Ishikawa (cell line): ENCODE measurements around the gene ATXN7L3B.

ENCODE experiments used
- CEBPB ChIP-seq: IDR thresholded peaks from 2 replicates; pipeline ENCODE4 v1.6.1; 2012
- CREB1 ChIP-seq: IDR thresholded peaks from 2 replicates; pipeline ENCODE4 v1.6.1; 2012; ENCODE audit warnings: low read depth
- EGR1 ChIP-seq: IDR thresholded peaks from 2 replicates; pipeline ENCODE4 v1.6.1; 2012
- EP300 ChIP-seq: IDR thresholded peaks from 2 replicates; pipeline ENCODE4 v1.6.1; 2012; ENCODE audit warnings: borderline replicate concordance
- FOXM1 ChIP-seq: IDR thresholded peaks from 2 replicates; pipeline ENCODE4 v1.6.1; 2012; ENCODE audit warnings: low read depth, borderline replicate concordance
- MAX ChIP-seq: IDR thresholded peaks from 2 replicates; pipeline ENCODE4 v1.6.1; 2012
- NFIC ChIP-seq: IDR thresholded peaks from 2 replicates; pipeline ENCODE4 v1.6.1; 2012
- RAD21 ChIP-seq: IDR thresholded peaks from 2 replicates; pipeline ENCODE4 v1.6.1; 2012; ENCODE audit warnings: low read depth
- TAF1 ChIP-seq: IDR thresholded peaks from 2 replicates; pipeline ENCODE4 v1.6.1; 2012; ENCODE audit warnings: low read depth, mild to moderate bottlenecking
- TCF12 ChIP-seq: IDR thresholded peaks from 2 replicates; pipeline ENCODE4 v1.6.1; 2012; ENCODE audit warnings: low read depth
- TEAD4 ChIP-seq: IDR thresholded peaks from 2 replicates; pipeline ENCODE4 v1.6.1; 2012
- USF1 ChIP-seq: IDR thresholded peaks from 2 replicates; pipeline ENCODE4 v1.6.1; 2012
- YY1 ChIP-seq: IDR thresholded peaks from 2 replicates; pipeline ENCODE4 v1.6.1; 2012; ENCODE audit warnings: low read depth
- ZBTB7A ChIP-seq: IDR thresholded peaks from 2 replicates; pipeline ENCODE4 v1.6.1; 2012; ENCODE audit warnings: low read depth
- TF ChIP-seq, protein P1 (sequence below): IDR thresholded peaks from 2 replicates; pipeline ENCODE4 v1.6.1; 2012; ENCODE audit warnings: low read depth, mild to moderate bottlenecking

ATXN7L3B gene

DNA sequence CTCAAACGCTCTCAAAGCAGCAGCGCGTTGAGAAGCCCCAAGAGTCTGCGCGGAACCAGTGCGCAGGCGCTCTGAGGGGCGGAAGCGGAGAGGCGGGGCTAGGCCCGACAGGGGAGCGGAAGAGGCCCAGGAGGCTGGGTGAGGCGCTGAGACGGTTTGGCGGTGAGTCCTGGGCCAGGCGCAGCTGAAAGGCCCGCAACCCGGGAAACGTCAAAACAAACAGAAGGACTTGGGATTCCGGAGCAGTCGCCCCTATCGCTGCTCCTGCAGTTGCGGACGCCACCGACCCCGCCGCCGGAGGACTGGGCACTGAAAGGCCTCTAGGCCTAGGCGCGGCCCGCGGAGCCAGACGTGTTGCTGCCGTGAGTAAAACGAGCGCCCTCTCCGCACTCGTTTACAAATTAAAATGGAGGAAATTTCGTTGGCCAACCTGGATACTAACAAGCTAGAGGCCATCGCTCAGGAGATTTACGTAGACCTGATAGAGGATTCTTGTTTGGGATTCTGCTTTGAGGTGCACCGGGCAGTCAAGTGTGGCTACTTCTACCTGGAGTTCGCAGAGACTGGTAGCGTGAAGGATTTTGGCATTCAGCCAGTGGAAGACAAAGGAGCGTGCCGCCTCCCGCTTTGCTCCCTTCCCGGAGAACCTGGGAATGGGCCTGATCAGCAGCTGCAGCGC, at the start of gene ATXN7L3B:
Gene ATXN7L3B (plus strand): TSS at position 129 of the 679 bp plus-strand sequence. CDS start 278 bp downstream, at position 407.
- TF ChIP-seq CEBPB: no peak
- no peak for TF ChIP-seq RAD21
- TF ChIP-seq MAX: peak; percentile 54
- peak; percentile 93 for TF ChIP-seq NFIC
- 0 out of 2 replicates have a peak, but pooled peaks have one; percentile 54 for TF ChIP-seq YY1
- TF ChIP-seq TCF12: no peak; the same call in 1 of the 2 replicates
- TF ChIP-seq ZBTB7A: no peak
- TF ChIP-seq, protein P1, sequence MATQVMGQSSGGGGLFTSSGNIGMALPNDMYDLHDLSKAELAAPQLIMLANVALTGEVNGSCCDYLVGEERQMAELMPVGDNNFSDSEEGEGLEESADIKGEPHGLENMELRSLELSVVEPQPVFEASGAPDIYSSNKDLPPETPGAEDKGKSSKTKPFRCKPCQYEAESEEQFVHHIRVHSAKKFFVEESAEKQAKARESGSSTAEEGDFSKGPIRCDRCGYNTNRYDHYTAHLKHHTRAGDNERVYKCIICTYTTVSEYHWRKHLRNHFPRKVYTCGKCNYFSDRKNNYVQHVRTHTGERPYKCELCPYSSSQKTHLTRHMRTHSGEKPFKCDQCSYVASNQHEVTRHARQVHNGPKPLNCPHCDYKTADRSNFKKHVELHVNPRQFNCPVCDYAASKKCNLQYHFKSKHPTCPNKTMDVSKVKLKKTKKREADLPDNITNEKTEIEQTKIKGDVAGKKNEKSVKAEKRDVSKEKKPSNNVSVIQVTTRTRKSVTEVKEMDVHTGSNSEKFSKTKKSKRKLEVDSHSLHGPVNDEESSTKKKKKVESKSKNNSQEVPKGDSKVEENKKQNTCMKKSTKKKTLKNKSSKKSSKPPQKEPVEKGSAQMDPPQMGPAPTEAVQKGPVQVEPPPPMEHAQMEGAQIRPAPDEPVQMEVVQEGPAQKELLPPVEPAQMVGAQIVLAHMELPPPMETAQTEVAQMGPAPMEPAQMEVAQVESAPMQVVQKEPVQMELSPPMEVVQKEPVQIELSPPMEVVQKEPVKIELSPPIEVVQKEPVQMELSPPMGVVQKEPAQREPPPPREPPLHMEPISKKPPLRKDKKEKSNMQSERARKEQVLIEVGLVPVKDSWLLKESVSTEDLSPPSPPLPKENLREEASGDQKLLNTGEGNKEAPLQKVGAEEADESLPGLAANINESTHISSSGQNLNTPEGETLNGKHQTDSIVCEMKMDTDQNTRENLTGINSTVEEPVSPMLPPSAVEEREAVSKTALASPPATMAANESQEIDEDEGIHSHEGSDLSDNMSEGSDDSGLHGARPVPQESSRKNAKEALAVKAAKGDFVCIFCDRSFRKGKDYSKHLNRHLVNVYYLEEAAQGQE: no peak
- TF ChIP-seq CREB1: no peak
- TF ChIP-seq TAF1: peak; percentile 82

DNA sequence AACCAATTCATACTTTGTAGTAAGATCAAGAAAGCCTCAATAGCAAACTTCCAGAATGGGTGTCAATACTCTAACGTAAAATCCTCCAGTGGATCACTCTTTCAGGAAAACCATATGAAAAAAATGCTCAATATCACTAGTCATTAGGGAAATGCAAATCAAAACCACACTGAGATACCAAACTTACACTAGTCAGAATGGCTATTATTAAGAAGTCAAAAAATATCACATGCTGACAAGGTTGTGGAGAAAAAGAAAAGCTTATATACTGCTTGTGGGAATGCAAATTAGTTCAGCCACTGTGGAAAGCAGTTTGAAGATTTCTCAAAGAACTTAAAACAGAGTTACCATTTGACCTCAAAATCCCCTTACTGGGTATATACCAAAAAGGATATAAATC, 49.5 kb upstream of the ATXN7L3B start:
- no peak for TF ChIP-seq USF1

DNA sequence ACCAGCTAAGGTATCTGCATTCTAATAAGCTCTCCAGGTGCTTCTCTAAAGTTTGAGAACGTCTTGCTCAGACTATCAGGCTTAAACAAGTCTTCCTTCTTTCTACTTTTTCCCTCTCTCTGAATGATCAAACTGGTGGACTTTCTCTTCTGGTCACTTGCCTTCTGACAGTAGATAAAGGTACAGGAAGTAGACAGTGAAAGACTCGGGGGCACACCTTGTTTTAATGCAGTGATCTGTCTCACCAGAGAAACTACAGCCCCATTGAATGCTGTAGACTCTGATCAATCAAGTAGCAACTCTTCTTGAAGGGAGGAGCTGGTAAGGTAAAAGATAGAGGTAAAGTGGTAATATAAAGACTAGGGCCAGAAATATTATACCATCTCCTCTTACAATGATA, 48.1 kb upstream of the ATXN7L3B start:
- no peak for TF ChIP-seq CREB1
- TF ChIP-seq USF1: no peak
- no peak for TF ChIP-seq CEBPB
- TF ChIP-seq TEAD4: no peak
- no peak for TF ChIP-seq EGR1
- TF ChIP-seq, protein P1: no peak
- TF ChIP-seq RAD21: no peak
- TF ChIP-seq FOXM1: no peak
- no peak for TF ChIP-seq YY1

DNA sequence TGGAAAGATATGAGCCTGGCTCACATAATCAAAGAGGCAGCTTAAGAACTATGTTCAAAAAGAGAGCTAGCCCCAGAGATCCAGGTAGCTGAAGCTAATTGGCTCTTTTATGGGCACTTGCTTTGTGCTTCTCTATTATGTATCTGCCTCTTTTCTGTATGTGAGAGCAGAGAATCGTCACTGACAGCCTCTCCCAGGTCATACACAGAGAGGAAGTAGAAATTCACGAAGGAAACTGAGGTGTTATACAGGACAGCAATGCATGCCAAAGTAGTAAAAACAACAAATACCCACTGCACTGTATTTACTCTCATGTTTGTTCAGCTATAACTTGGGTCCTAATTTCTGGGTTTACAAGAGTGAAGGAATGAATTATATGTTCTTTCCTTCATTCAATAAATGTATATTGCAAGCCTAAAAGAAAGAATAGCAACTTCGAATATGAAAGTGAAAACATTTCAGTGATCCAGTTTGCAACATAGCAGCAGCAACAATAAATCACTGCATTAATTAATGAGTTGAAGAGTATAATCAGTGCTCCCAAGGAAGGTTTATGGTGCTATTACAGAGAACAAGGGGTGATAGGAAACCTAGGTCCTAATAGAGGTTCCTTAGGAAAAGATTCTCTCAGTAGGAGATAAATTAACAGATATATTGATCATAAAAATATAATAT, 47.1 kb upstream of the ATXN7L3B start:
- TF ChIP-seq NFIC: no peak
- TF ChIP-seq CEBPB: no peak
- TF ChIP-seq, protein P1: no peak
- TF ChIP-seq YY1: no peak
- TF ChIP-seq TAF1: no peak
- no peak for TF ChIP-seq FOXM1

- TF ChIP-seq EGR1 (no peak), YY1 (no peak), TAF1 (no peak), RAD21 (no peak), NFIC (no peak), CEBPB (no peak), CREB1 (no peak), TEAD4 (no peak), ZBTB7A (no peak), EP300 (no peak), MAX (no peak), USF1 (no peak), TCF12 (no peak), FOXM1 (no peak)
- TF ChIP-seq, protein P1: no peak
These were observed 46.3 kb upstream of the ATXN7L3B start for GRCh38 chr12:74491374-74491773.
